LNCaP clone FGC (cell line): ENCODE results near the gene OR1D5.

Experiments
- DNase-seq: peaks from one replicate; pipeline ENCODE4 v3.0.0-alpha.2; 2011; ENCODE audit warnings: low read depth
- H3K4me3 ChIP-seq: 2 replicates; pipeline ENCODE4 v1.5.1; 2011; ENCODE audit warnings: mild to moderate bottlenecking, low read depth, low read length, control low read depth
- CTCF ChIP-seq: IDR thresholded peaks from 2 replicates; pipeline ENCODE4 v1.5.1; 2012; ENCODE audit warnings: mild to moderate bottlenecking; ENCODE audit not compliant: control insufficient read depth, insufficient read depth; ENCODE audit errors: extremely low read depth

The OR1D5 gene

GRCh38 chr17:3029213-3029913 is 34.0 kb downstream of the OR1D5 start:
- no peak overlapping the region for H3K4me3 ChIP-seq
- DNase-seq: no peak
- no peak for TF ChIP-seq CTCF

- H3K4me3 ChIP-seq: no peak overlapping the region
- no peak for TF ChIP-seq CTCF
- no peak for DNase-seq
Observed at GRCh38 chr17:3027786-3028532, 35.4 kb downstream of the OR1D5 start.

GRCh38 chr17:3026856-3027751 is 36.3 kb downstream of the OR1D5 start:
- H3K4me3 ChIP-seq: no peak overlapping the region
- no peak for TF ChIP-seq CTCF
- no peak for DNase-seq

GRCh38 chr17:3026125-3026855 is 37.1 kb downstream of the OR1D5 start:
- H3K4me3 ChIP-seq: no peak overlapping the region
- TF ChIP-seq CTCF: no peak
- DNase-seq: no peak

GRCh38 chr17:3025421-3026124 is 37.8 kb downstream of the OR1D5 start:
- no peak for DNase-seq
- H3K4me3 ChIP-seq: no peak overlapping the region
- TF ChIP-seq CTCF: no peak

GRCh38 chr17:3024346-3024745 is 39.1 kb downstream of the OR1D5 start:
- DNase-seq: no peak
- H3K4me3 ChIP-seq: no peak overlapping the region
- no peak for TF ChIP-seq CTCF
